Keratinocyte (primary cell): Measurements from ENCODE around the gene SLC30A1. TPM values are rescaled to one million over a fixed set of nuclear protein-coding genes. Genes with fewer than 3 reads are reported as not detected.

ENCODE experiments used
- DNase-seq: peaks from one replicate; pipeline ENCODE4 v3.0.0-alpha.2; 2011; ENCODE audit warnings: low read depth, missing footprints, low spot score
- FAIRE-seq: peaks from 2 replicates; lab custom pipeline; 2011; peaks lifted over from hg19 to GRCh38; lab: Jason Lieb, UNC
- H2AFZ ChIP-seq: 2 replicates; pipeline ENCODE4 v1.6.0; 2012; ENCODE audit warnings: low read length, control low read depth, inconsistent platforms; ENCODE audit not compliant: control insufficient read depth
- H3K27ac ChIP-seq: 2 replicates; pipeline ENCODE4 v1.5.1; 2011; ENCODE audit warnings: low read length; ENCODE audit not compliant: control insufficient read depth, insufficient read depth
- H3K27me3 ChIP-seq: 3 replicates; pipeline ENCODE4 v1.6.0; 2011; ENCODE audit warnings: low read length; ENCODE audit not compliant: control insufficient read depth, insufficient read depth; ENCODE audit errors: extremely low read depth
- H3K36me3 ChIP-seq, 2 experiments: 2 replicates in 1 of 2; 3 replicates in 1 of 2; pipeline ENCODE4 v1.5.1; 2011; ENCODE audit warnings: low read length in 2 of 2, mild to moderate bottlenecking in 1 of 2; ENCODE audit not compliant: control insufficient read depth in 2 of 2, insufficient read depth in 2 of 2; ENCODE audit errors: extremely low read depth in 1 of 2
- H3K4me1 ChIP-seq: 3 replicates; pipeline ENCODE4 v1.5.1; 2011; ENCODE audit warnings: low read length; ENCODE audit not compliant: control insufficient read depth, insufficient read depth; ENCODE audit errors: extremely low read depth
- H3K4me2 ChIP-seq: 3 replicates; pipeline ENCODE4 v1.6.0; 2011; ENCODE audit warnings: low read depth, low read length; ENCODE audit not compliant: control insufficient read depth, insufficient read depth; ENCODE audit errors: extremely low read depth
- H3K4me3 ChIP-seq, 3 experiments: fragments of 200-600 bp in 1 of 3; sonication (generic) in 1 of 3; 2 replicates in 2 of 3; 3 replicates in 1 of 3; pipeline ENCODE4 v1.5.1; 2011 to 2016; ENCODE audit warnings: low read length in 3 of 3, mild to moderate bottlenecking in 3 of 3, control low read depth in 2 of 3, inconsistent platforms in 1 of 3, low read depth in 1 of 3, mixed read lengths in 1 of 3, mixed run types in 1 of 3, moderate library complexity in 1 of 3; ENCODE audit not compliant: control insufficient read depth in 2 of 3, insufficient read depth in 2 of 3; ENCODE audit errors: extremely low read depth in 1 of 3
- H3K79me2 ChIP-seq: 2 replicates; pipeline ENCODE4 v1.6.0; 2012; ENCODE audit warnings: low read length; ENCODE audit not compliant: control insufficient read depth, insufficient read depth
- H3K9ac ChIP-seq: 3 replicates; pipeline ENCODE4 v1.6.0; 2011; ENCODE audit warnings: low read length; ENCODE audit not compliant: control insufficient read depth, insufficient read depth; ENCODE audit errors: extremely low read depth
- H3K9me1 ChIP-seq: 3 replicates; pipeline ENCODE4 v1.6.0; 2011; ENCODE audit warnings: low read length; ENCODE audit not compliant: control insufficient read depth, insufficient read depth; ENCODE audit errors: extremely low read depth
- H3K9me3 ChIP-seq: 2 replicates; pipeline ENCODE4 v1.5.1; 2012; ENCODE audit warnings: low read depth, low read length; ENCODE audit not compliant: control insufficient read depth
- H4K20me1 ChIP-seq: 3 replicates; pipeline ENCODE4 v1.6.0; 2011; ENCODE audit warnings: low read length; ENCODE audit not compliant: control insufficient read depth, insufficient read depth; ENCODE audit errors: extremely low read depth
- EZH2 ChIP-seq: IDR thresholded peaks from one replicate; pipeline ENCODE4 v1.6.1; 2012; ENCODE audit warnings: inconsistent platforms, mild to moderate bottlenecking, low read length, moderate library complexity
- dilution Hi-C: fragments of 300-500 bp; cut with MboI; formaldehyde crosslinking; loops from one replicate; pipeline ENCODE4 v1.7.0; 2020; ENCODE audit warnings: low sequenced_read_pairs; ENCODE audit not compliant: extremely low pct_ligation_motif_present
- polyA plus RNA-seq, 5 experiments: library from polyadenylated mRNA; depleted of rRNA in 3 of 5; stranded (reverse) in 3 of 5; stranded (forward) in 1 of 5; unstranded in 1 of 5; fragments of >200 nt; gene quantifications; 1 replicate in 1 of 5; 2 replicates in 3 of 5; 3 replicates in 1 of 5; pipeline versions ENCODE4 v1.2.1 to v1.2.3, GENCODE V29; 2011 to 2012; ENCODE audit warnings: missing spikeins in 2 of 5, low read depth in 1 of 5, low replicate concordance in 1 of 5
- TF ChIP-seq, protein P1 (sequence below), 3 experiments: IDR thresholded peaks in 1 of 3; conservative IDR thresholded peaks in 1 of 3; optimal IDR thresholded peaks in 1 of 3; 2 replicates in 2 of 3; 3 replicates in 1 of 3; pipeline versions ENCODE3 to v1.5.1; 2011; ENCODE audit warnings: low read length in 3 of 3, mild to moderate bottlenecking in 3 of 3, moderate library complexity in 2 of 3, control low read depth in 1 of 3, inconsistent platforms in 1 of 3; ENCODE audit not compliant: insufficient read depth in 2 of 3; ENCODE audit errors: extremely low read depth in 1 of 3

SLC30A1 gene
- polyA plus RNA-seq, 1 donor (not counting 4 experiments of a cell fraction or from before 2014, with no cell fraction given), result 17.2 TPM

- Histone ChIP-seq H3K27me3 (peaks cover 4% of the 10 kb centered on the region), H4K20me1 (no peaks in the 10 kb centered on the region), H3K79me2 (no peaks in the 10 kb centered on the region), H3K9ac (no peak overlapping the region), H2AFZ (no peak overlapping the region), H3K9me3 (no peaks in the 10 kb centered on the region), H3K36me3 (no peaks in the 10 kb centered on the region), H3K4me2 (peak overlapping the region; percentile 25), H3K27ac (peak overlapping the region; percentile 27), H3K4me1 (peaks cover 21% of the 10 kb centered on the region), H3K4me3 (no peak overlapping the region), H3K9me1 (peaks cover 2% of the 10 kb centered on the region)
- FAIRE-seq (peak; percentile 59), DNase-seq (peak; percentile 65)
- dilution Hi-C loops, result no loop called here
- no peak for TF ChIP-seq EZH2
- TF ChIP-seq, protein P1, sequence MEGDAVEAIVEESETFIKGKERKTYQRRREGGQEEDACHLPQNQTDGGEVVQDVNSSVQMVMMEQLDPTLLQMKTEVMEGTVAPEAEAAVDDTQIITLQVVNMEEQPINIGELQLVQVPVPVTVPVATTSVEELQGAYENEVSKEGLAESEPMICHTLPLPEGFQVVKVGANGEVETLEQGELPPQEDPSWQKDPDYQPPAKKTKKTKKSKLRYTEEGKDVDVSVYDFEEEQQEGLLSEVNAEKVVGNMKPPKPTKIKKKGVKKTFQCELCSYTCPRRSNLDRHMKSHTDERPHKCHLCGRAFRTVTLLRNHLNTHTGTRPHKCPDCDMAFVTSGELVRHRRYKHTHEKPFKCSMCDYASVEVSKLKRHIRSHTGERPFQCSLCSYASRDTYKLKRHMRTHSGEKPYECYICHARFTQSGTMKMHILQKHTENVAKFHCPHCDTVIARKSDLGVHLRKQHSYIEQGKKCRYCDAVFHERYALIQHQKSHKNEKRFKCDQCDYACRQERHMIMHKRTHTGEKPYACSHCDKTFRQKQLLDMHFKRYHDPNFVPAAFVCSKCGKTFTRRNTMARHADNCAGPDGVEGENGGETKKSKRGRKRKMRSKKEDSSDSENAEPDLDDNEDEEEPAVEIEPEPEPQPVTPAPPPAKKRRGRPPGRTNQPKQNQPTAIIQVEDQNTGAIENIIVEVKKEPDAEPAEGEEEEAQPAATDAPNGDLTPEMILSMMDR (optimal IDR thresholded peaks at IDR 0.05 in 1 of 3, IDR thresholded peaks at IDR 0.05 in 1 of 3, conservative IDR thresholded peaks at IDR 0.05 in 1 of 3; ENCODE audit: extremely low read depth in 1 of 3, insufficient read depth in 2 of 3, low read length in 3 of 3), result no peak
Observed at GRCh38 chr1:211603191-211603701, 24.3 kb upstream of the SLC30A1 start.

DNA sequence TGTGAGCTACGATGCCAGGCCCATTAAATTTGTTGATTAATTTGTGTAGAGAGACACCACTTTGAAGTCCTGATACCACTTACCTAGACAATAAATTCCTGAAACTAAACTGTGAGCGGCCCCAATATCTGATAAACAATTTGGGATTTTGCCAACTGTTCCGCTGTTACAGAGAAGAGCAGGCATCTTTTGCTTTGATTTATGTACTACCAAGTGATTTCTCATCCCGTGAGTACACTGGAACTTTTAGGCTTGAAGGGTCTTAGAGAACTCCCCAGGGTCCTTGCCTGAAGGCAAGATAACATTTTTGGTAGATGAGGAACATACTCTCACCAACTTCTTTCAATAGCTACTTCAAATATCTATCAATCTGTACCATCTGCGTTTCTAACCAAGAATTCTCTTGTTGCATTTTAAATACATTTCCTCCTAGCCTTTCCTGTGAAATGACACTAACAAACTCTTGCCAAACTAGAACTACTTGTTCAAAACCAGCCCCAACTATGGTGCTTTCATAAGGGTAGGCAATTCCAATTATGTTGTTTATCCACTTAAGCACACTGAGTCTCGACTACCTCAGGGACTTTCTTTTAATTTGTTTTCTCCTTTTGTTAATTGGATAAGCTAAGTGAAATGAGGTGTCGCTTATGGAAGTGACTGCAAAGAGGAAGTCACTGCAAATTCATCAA is 23.2 kb upstream of the SLC30A1 start:
- no peak for DNase-seq
- no peaks in the 10 kb centered on the region for H3K9me3 ChIP-seq

More for the DNA sequence above, 23.2 kb upstream of the SLC30A1 start:
- H3K27me3 ChIP-seq, result peaks cover 4% of the 10 kb centered on the region
- dilution Hi-C loops, result no loop called here
- no peak overlapping the region for H2AFZ ChIP-seq
- H3K9ac ChIP-seq, result no peak overlapping the region
- no peaks in the 10 kb centered on the region for H4K20me1 ChIP-seq
- no peak for TF ChIP-seq EZH2
- TF ChIP-seq, protein P1 (optimal IDR thresholded peaks at IDR 0.05 in 1 of 3, IDR thresholded peaks at IDR 0.05 in 1 of 3, conservative IDR thresholded peaks at IDR 0.05 in 1 of 3; ENCODE audit: extremely low read depth in 1 of 3, insufficient read depth in 2 of 3, low read length in 3 of 3), result no peak
- H3K79me2 ChIP-seq, result no peaks in the 10 kb centered on the region
- H3K4me1 ChIP-seq, result peaks cover 21% of the 10 kb centered on the region
- peaks cover 2% of the 10 kb centered on the region for H3K9me1 ChIP-seq
- no peaks in the 10 kb centered on the region for H3K36me3 ChIP-seq
- H3K4me3 ChIP-seq, result no peak overlapping the region
- no peak for FAIRE-seq
- H3K4me2 ChIP-seq, result peak overlapping the region; percentile 25
- H3K27ac ChIP-seq, result no peak overlapping the region
